HG03575 (cell line): ENCODE results near the gene MOGAT3.
"Not testable (repeated sequence)": the region's sequence is repeated elsewhere in the genome, so short reads cannot be mapped to it uniquely, and the experiment has no call there.

Experiments used
- ATAC-seq: cut with Tn5 transposase; IDR thresholded peaks from one replicate; pipeline ENCODE4 v1.9.1; 2021; ENCODE audit not compliant: unreplicated experiment, insufficient number of reproducible peaks, low FRiP score; ENCODE audit errors: extremely low read depth

Gene MOGAT3

DNA sequence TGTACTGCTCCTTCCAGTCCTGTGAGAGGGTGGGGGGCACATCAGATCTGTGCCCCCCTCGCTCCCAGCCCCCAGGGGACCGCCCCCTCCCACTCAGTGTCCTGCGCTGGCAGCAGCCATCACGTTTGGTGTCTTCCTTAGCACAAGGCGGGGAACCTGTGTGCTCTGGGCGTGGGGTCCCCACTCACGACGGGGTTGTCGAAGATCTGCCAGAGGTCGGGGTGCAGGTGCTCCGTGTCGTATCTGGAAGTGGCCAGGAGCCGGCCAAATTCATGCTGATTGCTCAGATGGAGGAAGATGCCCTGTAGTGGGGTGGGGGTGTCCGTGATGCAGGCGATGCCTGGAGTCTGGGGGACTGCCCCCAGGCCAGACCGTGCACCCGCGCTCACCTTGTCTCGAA, 9.3 kb upstream of the MOGAT3 start:
- no peak for ATAC-seq

DNA sequence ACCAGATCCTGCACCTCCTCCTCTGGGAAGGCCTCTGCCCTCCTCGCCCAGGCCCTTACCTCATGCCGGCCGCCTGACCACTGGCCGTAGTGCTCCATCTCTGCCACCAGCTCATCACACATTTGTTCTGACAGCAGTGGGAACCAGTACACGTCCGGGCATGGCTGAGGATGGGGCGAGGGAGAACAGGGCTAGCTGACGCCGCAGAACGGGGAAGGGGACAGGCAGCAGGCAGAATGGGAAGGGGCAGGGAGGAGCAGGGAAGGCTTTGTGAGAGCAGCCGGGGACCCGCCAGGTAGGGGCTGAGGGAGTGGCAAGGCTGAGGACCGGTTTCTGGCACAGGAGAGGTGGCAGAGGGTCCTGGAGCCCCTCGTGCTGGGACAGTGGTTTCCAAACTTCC, 8.0 kb upstream of the MOGAT3 start:
- no peak for ATAC-seq

DNA sequence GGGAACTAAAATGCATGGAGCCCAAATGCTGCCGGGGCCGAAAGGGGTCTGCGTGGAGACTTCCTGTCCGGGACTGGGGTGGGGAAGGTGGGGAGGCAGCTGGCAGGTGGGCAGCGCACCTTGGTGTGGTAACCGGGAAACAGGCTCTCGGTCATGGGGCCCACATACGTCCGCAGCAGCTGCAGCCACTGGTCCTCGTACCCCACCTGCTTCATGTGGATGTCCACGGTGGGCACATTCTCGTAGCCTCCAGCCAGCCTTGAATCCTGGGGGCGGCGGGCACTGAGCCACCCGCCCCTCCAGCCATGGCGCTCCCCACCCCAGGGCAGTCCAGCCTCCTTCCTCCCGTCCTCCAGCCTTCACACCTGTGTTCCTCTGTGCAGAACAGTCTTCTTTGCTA, 6.6 kb upstream of the MOGAT3 start:
- ATAC-seq, result no peak

DNA sequence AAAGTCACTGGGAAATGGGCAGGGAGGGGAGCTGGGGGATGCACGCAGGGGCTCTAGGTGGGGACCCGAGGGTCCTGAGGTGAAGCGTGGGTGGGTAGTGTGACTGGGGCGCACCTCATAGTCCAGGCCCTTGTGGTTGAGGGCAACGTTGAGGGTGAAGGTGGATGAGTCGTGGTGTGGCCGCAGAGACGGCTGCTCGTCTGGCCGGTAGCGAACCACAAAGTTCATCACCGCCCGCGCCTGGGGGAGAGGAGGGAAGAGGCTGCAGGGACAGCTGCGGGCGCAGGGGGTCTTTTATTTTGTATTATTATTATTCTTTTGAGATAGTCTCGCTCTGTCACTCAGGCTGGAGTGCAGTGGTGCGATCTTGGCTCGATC, 5.8 kb upstream of the MOGAT3 start:
- ATAC-seq, result no peak

DNA sequence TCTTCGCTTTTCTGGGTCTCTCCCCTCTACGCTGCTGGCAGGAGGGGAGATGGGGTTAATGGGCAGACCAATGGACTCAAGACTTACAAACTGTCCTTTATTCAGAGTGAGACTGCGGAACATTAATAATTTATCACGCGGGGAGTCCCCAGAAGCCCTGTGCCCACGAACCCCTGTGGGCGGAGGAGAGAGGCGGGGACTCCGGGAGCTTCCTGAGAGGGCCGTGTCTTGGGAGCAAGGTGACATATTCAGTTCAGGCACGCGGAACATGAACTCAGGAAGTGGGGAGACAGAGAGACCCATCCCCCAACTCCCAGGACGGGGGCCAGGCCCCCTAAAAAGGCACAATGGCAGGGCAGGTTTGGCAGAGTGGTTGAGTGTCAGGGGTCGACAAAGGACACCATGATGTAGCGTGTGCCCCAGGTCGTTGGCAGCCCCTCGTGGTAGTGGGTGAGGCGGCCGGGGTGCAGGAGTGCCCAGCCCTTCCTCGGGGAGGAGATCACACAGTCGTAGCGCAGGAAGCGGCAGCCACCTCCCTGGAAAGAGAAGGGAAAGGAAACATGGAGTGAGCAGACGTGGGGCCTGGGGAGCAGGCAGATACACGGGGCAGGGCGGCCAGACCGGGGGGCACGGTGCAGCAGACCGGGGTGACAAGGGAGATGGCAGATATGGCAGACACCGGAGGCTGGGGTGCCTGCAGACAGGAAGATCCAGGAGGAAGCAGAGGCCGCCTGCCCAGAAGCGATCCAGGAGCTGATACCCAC, 5.2 kb upstream of the MOGAT3 start:
- ATAC-seq, result no peak

DNA sequence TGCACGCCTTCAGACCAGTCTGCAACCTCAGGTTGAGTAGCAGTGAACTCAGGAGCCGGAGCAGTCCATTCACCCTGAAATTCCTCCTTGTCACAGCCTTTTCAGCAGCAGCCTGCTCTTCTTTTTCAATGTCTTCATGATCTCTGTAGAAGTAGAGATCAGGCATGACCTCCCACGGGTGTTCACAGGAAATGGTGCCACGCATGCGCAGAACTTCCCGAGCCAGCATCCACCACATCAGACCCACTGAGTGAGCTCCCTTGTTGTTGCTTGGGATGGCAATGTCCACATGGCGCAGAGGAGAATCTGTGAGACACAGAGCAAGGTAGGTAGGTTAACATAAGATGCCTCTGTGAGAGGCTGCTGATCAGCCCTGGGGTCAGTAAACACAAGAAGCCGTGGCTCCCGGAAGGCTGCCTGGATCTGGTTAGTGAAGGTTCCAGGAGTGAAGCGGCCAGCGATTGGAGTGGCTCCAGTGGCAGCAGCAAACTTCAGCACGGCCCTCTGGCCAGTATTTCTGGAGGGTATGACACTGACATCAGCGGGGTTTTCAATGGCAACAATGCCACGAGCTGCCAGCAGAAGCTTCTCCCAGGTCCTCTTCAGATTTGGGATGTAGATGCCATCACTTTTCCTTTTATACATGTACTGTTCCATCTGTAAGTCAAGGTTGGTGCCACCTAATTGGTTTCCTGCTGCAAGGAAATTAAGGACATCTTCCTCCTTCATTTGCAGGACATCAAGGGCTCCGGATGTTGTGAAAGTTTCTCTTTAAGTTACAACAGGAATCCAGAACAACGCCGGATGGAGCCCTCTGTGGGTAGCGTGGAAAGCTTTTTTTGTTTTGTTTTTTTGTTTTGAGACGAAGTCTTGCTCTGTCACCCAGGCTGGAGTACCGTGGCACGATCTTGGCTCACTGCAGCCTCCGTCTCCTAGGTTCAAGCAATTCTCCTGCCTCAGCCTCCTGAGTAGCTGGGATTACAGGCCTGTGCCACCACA, 3.2 kb upstream of the MOGAT3 start:
- ATAC-seq, result not testable (repeated sequence)

DNA sequence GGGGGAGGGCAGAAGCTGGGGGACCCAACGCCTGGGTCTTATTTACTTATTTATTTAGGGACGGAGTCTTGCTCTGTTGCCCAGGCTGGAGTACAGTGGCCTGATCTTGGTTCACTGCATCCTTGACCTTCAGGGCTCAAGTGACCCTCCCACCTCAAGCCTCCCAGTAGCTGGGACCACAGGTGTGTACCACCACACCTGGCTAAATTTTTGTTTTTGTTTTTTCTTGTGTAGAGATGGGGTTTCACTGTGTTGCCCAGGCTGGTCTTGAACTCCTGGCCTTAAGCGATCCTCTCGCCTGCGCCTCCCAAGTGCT, 1.7 kb upstream of the MOGAT3 start:
- ATAC-seq, result no peak

DNA sequence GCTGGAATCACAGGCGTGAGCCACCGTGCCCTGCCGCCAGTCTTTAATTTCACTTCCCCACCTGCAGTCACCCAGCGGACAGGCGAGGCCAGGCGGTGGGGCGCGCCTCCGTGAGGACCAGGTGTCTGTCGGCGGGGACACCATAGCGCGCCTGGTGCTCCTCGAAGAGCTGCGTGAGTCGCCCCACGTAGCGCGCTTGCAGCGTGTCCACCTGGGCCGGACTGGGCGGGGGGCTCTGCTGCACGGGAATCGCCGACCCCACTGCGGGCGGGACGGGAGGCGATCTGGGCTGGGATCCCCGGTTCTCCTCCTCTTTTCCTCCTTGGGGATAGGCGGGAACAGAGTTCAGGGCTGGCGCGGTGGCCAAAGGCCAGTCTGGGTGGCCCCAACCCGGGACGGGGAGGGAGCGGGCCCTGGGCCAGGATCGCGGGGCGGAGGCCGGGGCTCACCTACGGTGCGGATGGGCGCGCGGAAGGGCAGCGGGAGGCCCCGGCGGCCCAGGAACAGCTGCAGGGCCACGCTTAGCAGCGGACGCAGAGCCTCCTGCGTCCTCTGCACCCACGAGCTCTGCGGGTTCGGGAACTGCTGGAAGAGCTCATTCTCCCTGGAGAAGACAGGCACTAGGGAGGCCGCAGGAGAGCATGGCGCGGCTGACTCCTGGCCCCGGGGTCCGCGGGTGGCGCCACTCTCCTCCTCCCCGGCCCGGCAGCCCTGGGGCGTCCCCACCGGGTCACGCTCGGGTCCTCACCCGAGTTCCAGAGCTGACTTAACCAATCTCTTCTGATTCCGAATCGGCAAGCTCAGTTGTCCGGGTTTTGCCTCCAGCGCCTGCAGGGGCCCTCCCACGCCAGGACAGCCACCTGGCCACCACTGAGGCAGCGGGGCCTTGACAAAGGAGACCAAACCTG, 1.1 kb upstream of the MOGAT3 start:
- no peak for ATAC-seq

DNA sequence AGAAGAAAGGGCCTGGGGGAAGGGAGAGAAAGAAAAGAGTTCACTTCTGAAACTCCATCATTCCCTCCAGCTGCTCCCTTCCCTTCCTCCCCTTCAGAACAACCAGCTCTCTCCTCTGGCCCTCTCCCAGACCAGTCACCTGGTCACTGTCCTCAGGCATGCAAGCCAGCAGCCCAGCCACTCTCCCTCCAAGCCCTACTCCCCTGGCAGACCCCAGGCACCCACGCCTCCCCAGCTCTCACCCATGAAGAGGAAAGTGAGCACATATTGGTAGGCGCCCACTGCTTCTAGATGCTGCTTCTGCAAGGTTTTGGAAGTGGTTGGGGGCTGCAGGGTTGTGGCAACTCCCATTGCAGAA, 353 bp downstream of the MOGAT3 start:
- no peak for ATAC-seq

DNA sequence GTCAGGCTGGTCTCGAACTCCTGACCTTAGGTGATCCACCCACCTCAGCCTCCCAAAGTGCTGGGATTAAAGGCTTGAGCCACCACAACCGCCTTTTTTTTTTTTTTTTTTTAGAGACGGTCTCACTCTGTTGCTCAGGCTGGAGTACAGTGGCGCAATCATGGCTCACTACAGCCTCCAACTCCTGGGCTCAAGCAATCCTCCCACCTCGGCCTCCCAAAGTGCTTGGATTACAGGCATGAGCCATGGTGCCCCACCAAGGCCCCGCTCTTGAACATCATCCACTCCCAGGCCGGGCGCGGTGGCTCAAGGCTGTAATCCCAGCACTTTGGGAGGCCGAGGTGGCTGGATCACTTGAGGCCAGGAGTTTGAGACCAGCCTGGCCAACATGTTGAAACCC, 1.3 kb downstream of the MOGAT3 start:
- not testable (repeated sequence) for ATAC-seq

DNA sequence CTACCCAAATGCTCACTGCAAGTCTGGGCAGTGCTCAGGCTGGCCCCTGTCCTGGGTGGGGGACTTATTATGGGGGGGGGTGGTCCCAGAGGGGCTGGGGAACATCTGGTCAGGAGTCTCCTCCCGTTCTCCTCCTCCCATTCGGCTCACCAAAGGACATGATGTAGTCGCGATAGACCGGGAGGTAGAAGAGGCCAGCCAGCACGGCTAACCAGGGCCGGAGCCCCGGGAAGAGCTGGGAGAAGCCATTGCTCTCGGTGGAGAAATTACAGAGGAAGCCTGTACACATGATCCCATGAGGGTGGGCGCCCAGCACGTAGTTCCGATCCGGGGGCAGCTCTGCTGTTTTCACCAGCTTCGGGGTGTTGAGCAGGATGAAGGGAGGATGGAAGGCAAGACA, 2.4 kb downstream of the MOGAT3 start:
- no peak for ATAC-seq

DNA sequence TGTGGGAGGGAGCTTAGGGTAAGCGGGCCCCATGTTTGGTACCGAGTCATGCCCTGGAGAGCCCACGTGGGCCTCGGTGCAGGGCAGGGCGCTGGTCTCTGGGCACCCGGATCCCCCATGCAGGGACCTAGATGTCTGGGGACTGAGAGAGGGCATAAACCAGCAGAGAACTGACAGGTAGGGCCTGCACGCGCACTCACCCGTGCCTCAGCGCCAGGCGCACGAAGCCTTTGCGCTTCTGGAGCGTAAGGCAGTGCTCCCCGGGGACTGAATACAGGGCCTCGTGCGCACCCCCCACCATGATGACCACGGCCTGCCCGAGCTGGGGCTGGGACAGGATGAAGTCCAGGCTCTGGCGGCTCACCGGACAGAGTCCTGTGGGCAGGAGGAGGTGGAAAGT, 2.8 kb downstream of the MOGAT3 start:
- ATAC-seq, result no peak

DNA sequence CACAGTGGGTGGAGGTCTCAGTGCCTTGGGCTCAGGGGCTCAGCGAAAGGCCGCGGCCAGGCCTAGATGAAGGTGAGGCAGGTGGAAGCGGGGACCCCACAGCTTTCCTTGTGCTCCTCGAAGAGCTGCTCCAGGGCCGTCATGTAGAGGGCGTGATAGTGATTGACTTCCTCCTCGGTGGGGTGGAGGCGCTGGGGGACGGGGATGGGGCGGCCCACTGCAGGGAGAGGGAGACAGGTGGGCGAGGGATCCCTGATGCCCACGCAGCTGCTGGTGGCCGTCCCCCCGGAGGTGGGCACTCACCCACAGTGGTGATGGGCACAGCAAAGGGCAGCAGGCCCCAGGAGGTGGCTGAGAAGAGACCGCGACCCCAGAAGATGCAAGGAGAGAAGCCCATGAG, 5.0 kb downstream of the MOGAT3 start:
- no peak for ATAC-seq

DNA sequence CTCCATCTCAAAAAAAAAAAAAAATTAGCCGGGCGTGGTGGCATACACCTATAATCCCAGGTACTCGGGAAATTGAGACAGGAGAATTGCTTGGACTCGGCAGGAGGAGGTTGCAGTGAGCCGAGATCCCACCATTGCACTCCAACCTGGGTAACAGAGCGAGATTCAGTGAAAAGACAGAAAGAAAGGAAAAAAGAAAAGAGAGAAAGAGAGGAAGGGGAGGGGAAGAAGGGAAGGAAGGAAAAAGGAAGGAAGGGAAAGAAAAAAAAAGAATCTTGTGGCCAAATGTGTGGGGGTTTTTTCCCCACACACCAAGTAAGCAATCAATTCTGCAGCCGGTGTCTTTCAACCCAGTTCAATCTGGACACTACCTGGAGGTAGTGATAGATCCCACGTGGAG, 11.7 kb downstream of the MOGAT3 start:
- ATAC-seq, result no peak

DNA sequence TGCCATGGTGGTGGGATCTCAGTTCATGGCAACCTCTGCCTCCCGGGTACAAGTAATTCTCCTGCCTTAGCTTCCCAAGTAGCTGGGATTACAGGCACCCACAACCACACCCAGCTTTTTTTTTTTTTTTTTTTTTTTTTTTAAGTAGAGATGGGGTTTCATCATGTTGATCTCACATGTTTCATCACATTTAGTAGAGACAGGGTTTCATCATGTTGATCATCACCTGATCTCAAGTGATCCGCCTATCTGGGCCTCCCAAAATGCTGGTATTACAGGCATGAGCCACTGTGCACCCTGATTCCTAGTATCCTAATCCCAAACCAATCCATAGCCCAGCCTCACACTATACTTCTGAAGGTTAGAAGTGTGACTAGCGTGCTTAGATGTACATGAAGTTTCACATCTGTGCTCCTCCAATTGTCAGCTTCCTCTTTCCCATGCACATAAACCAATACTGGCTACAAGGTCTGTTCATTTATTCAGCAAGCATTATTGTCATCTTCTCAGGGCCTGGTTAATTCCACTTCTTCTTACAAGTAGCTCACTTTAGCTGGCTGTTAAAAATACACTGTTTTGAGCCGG, 13.9 kb downstream of the MOGAT3 start:
- ATAC-seq, result no peak

DNA sequence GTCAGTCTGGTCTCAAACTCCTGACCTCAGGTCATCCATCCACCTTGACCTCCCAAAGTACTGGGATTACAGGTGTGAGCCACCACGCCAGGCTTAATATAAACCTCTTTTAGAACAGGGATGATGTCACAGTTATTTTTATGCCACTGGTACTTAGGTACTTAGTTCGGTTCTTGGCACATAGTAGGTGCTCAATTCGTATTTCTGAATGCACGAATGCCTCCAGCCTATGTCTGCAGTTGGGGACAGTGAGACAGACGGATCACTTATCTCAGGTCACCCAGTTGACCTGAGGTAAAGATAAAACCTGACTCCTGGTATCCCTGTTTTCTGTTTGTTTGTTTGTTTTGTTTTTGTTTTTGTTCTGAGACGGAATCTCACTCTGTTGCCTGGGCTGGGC, 14.6 kb downstream of the MOGAT3 start:
- no peak for ATAC-seq

DNA sequence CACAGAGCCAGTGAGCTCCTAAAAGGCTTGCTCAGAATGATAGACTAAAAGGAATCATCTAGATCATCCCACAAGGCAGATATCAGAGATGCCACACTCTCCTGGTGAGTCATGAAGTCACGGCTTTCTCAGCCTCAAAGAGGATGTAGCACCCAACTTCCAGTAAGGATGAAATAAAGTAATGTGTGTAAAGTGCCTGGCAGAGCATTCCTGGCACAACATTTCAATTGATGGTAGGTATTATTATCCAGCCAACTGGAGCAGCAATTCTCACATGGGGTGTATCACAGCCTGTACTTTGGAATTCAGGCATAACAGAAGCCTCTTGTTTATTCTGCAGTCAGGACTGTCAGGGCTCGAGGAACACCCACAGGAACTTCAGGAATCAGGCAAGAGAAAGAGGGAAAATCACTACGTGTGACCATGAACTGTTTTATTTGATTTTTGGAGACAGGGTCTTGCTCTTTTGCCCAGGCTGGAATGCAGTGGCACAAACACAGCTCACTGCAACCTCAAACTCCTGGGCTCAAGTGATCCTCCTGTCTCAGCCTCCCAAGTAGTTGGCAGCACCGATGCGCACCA, 15.5 kb downstream of the MOGAT3 start:
- no peak for ATAC-seq

DNA sequence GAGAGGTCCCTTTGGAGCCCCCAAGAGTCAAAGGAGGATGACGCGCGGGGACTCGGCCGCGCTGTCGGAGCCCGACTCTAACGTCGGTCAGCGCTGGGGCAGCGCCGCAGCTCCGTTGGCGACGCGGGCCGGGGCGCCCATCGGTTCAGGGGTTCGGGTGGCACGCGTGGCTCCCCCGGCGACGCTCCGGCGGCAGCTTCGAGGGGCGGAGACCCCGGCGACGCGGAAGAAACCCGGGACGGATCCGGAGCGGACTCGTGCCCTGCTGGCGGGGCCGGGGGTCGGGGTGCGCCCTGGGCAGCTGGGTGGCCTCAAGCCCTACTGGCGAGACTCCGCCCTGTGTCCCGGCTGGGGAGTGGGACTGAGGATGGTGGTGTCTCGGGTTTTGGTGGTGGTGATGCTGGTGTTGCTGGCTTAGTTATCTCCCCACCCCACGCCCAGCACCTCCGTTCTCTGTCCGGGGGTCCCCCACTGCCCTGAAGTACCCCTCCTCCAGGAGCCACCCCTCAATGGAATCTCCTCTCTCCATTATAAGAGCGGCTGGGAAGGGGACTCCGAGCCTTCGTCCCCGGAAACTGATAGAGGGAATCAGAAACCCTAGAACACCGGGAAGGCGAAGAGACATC, 20.6 kb downstream of the MOGAT3 start, which contains the start of gene NAT16:
Gene NAT16 (minus strand): TSS at position 164 of the 626 bp plus-strand sequence. CDS start 5,486 bp downstream, outside the sequence.
- ATAC-seq, result no peak
